GM13977 (cell line): ENCODE measurements around the gene CABP5.

ENCODE experiments used
- DNase-seq: peaks from one replicate; pipeline ENCODE4 v3.0.0; 2012; ENCODE audit warnings: low spot score
- in situ Hi-C: fragments of 300-500 bp; cut with MboI; formaldehyde crosslinking; loops from one replicate; pipeline ENCODE4 v1.12.0; 2022; ENCODE audit warnings: low sequenced_read_pairs, low pct_unique_long_range_greater_than_20kb, mixed read lengths, inconsistent platforms; ENCODE audit not compliant: unreplicated experiment
- TF ChIP-seq, protein P1 (sequence below): IDR thresholded peaks from 2 replicates; pipeline ENCODE4 v1.5.1; 2012; ENCODE audit warnings: mild to moderate bottlenecking, control low read depth; ENCODE audit not compliant: insufficient read depth; ENCODE audit errors: extremely low read depth, missing control alignments

CABP5 gene

DNA sequence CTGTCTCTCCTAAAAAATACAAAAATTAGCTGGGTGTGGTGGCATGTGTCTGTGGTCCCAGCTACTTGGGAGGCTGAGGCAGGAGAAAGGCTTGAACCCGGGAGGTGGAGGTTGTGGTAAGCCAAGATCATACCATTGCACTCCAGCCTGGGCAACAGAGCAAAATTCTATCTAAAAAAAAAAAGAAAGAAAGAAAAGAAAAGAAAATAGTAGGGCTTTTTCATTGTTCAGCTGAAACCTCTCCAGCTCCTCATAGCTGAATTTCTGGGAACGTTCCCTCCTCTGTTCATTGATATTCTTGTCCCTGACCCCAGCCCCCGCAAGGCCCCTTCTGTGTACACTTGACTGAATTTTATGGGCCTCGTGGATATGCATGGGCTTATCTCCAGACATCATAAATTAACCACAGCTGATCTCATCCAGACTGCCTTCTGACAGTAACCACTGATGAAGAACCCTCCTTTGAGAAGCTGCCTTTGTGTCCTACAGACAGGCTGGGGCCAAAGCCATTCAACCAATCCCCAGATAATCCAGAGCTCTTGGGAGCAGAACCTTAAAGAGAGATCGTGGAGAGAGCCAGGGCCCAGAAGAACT is 49.6 kb downstream of the CABP5 start, which contains the start of gene ELSPBP1:
TSS of gene ELSPBP1 (plus strand) at position 424 of the 594 bp plus-strand sequence. CDS start 14,036 bp downstream, outside the sequence.
- in situ Hi-C loops, result no loop called here
- DNase-seq, result no peak
- TF ChIP-seq, protein P1, sequence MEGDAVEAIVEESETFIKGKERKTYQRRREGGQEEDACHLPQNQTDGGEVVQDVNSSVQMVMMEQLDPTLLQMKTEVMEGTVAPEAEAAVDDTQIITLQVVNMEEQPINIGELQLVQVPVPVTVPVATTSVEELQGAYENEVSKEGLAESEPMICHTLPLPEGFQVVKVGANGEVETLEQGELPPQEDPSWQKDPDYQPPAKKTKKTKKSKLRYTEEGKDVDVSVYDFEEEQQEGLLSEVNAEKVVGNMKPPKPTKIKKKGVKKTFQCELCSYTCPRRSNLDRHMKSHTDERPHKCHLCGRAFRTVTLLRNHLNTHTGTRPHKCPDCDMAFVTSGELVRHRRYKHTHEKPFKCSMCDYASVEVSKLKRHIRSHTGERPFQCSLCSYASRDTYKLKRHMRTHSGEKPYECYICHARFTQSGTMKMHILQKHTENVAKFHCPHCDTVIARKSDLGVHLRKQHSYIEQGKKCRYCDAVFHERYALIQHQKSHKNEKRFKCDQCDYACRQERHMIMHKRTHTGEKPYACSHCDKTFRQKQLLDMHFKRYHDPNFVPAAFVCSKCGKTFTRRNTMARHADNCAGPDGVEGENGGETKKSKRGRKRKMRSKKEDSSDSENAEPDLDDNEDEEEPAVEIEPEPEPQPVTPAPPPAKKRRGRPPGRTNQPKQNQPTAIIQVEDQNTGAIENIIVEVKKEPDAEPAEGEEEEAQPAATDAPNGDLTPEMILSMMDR, result no peak

DNA sequence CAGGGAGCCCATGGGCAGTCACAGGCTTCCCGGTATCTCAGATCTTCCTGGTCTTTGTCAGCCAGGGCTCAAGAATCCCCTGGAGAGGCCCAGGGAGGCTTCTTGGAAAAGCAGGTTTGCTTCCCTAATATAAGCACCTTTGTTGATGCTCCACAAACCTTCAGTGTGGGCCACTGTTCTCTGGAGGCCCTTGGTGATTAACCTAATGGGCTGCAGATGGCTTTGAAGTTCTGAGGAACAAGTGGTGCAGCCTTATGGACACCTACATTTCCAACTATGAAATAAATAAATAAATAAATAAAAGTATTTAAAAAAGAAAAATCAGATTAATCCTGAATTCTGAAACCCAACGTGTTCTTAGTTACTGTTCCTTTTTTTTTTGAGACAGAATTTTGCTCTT is 51.8 kb downstream of the CABP5 start, which contains the start of gene BSPH1:
TSS of gene BSPH1 (minus strand) at position 101 of the 400 bp plus-strand sequence. CDS start at position 12, 89 bp downstream.
- no peak for DNase-seq
- in situ Hi-C loops, result no loop called here
- TF ChIP-seq, protein P1, result no peak

DNA sequence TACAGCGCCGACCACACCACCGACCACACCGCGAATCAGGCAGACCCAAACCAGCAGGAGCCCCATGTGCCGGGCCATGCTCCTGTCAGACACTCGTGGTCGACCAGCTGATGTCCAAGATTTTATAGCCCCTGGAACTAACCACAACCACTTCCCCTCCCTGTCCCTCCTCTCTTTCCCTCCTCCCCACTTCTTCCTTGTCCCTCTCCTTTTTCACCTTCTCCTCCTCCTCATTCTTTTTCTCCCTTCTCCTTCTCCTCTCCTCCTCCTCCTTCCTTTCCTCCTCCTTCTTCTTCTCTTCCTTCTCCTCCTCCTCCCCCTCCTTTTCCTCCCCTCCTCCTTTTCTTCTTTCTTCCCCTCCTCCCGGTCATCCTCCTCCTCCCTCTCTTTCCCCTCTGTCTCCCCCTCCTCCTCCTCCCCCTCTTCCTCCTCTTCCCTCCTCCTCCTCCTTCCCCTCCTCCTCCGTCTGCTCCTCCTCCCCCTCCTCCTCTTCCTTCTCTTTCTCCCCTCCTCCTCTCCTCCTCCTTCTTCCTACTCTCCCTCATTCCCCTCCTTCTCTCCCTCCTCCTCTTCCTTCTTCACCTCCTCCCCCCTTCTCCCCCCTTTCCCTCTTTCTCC is 52.6 kb downstream of the CABP5 start:
- TF ChIP-seq, protein P1, result no peak
- DNase-seq, result no peak
- in situ Hi-C loops, result no loop called here
